ENCODE measurements around the gene TNS3.

DNA sequence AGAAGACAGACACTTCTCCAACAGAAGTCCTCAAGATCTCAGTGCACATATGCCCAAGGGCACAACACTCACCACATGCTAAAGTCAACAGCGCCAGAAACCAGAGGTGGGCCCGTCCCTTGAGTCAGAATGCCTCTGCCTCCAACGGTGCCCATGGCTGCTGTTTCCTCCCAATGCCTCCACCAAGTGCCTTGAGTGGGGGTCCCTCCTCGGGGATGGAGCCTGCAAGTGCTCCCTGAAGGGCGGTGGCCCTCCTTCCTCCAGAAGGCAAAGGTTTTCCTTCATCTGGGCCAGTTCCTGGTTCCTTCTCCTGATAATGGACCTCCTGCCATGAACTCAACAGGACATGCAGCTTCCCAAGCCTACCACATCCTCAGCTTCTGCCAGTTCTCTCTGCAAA, 58.5 kb downstream of the TNS3 start:
- no peak for TF ChIP-seq FOXM1 (IDR thresholded peaks at IDR 0.05; ENCODE audit: low read depth, low read length)
- TF ChIP-seq MYC (IDR thresholded peaks at IDR 0.05; ENCODE audit: insufficient read depth, insufficient read length, insufficient replicate concordance, low read length, severe bottlenecking): no peak
- no peak for TF ChIP-seq SREBF2 (IDR thresholded peaks at IDR 0.05; ENCODE audit: low read length)
- no peak for TF ChIP-seq REST (IDR thresholded peaks at IDR 0.05; ENCODE audit: low read depth, low read length)

All from GM12878 (cell line).